A549 treated with AZD9567 at 1 μM for 4 hours (cell line): ENCODE measurements around the gene FOCAD. TPM values are rescaled to one million over a fixed set of nuclear protein-coding genes. Genes with fewer than 3 reads are reported as not detected.

Experiments
- total RNA-seq: library from RNA; stranded (reverse); fragments of 200-300 nt; extraction: Qiagen RNA extraction; gene quantifications from 5 replicates; pipeline ENCODE4 v1.2.3, GENCODE V29; 2022; ENCODE audit not compliant: insufficient read depth

Gene FOCAD
- 14.0 to 21.4 TPM (median 15.5 TPM) in 5 replicates for total RNA-seq

DNA sequence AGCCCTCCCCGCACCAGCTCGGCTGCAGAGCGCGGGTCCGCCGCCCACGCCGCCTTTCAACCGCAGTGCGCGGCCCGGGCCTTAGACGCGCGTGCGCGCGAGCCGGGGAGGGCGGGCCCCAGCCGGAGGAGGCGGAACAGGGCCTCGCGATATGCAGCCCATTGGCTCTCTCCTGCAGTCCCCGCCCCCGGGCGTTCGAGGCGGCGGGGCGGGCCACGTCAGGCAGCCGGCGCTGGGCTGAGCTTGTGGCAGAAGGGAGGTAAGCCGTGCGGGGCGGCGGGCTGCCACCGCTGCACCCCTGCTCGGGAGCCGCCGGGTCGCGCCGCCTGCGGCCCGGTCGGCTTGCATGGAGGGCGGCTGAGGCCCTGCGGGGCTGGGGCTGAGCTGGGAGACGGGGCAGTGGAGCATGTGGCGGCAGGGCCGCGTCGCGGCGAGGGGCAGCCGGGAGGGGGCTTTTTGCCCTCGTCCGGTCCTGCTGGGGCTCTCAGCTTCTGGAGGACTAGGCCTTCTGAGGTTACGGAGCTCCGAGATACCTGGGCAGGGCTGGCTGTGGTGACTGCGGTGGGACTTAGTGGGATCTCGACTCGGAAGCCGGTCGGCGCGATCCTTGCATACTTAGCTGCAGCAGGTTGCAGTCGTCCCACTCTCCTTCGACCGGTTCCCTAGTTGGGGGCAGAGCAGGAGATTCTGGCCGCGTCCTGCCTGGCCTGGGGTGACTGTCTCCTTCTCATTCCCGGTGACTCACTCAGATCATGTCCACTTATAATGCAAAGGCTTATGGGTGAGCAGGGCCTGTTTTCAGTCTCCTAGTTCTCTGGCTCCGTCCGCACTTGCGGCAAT, at the start of gene FOCAD:
FOCAD (plus strand) TSS at position 225 of the 840 bp plus-strand sequence. CDS start 31,095 bp downstream, outside the sequence.

GRCh38 chr9:21031091-21031807, 347.2 kb downstream of the FOCAD start, which contains the start of gene HACD4:
Gene HACD4, minus strand, starts transcription at chr9:21031640. Its CDS starts 50 bp downstream, at chr9:21031590.

Other genes starting within 250 kb of the FOCAD start
- 12.6 to 24.1 TPM (median 14.2 TPM) in 5 replicates for gene MLLT3, start 61.8 kb upstream of the FOCAD start, total RNA-seq